GM13977 (cell line): ENCODE results near the gene GXYLT2.

Experiments used
- DNase-seq: peaks from one replicate; pipeline ENCODE4 v3.0.0; 2012; ENCODE audit warnings: low spot score
- in situ Hi-C: fragments of 300-500 bp; cut with MboI; formaldehyde crosslinking; loops from one replicate; pipeline ENCODE4 v1.12.0; 2022; ENCODE audit warnings: low sequenced_read_pairs, low pct_unique_long_range_greater_than_20kb, mixed read lengths, inconsistent platforms; ENCODE audit not compliant: unreplicated experiment
- TF ChIP-seq, protein P1 (sequence below): IDR thresholded peaks from 2 replicates; pipeline ENCODE4 v1.5.1; 2012; ENCODE audit warnings: mild to moderate bottlenecking, control low read depth; ENCODE audit not compliant: insufficient read depth; ENCODE audit errors: extremely low read depth, missing control alignments

GXYLT2 gene

DNA sequence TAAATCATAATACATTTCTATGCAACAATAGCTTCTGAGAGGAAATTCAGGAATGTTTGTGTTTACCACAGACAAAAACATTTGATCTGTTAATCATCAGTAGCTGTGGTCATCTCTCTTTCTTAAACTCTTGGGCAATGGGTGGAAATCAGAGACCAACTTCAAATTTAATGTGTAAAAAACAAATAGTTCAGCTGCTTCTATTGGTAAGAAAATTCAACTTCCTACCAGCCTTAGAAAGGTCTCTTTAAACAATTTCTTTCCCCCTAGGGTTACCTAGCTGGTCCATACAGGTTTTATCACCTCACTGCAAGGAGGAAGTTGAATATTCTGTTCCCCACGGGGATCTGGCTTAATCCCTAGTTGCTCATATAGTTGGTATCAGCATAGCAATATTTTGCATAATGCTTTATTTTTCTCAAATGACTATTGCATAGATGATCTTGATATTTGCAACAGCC lies 88.5 kb downstream of the GXYLT2 start:
- TF ChIP-seq, protein P1, sequence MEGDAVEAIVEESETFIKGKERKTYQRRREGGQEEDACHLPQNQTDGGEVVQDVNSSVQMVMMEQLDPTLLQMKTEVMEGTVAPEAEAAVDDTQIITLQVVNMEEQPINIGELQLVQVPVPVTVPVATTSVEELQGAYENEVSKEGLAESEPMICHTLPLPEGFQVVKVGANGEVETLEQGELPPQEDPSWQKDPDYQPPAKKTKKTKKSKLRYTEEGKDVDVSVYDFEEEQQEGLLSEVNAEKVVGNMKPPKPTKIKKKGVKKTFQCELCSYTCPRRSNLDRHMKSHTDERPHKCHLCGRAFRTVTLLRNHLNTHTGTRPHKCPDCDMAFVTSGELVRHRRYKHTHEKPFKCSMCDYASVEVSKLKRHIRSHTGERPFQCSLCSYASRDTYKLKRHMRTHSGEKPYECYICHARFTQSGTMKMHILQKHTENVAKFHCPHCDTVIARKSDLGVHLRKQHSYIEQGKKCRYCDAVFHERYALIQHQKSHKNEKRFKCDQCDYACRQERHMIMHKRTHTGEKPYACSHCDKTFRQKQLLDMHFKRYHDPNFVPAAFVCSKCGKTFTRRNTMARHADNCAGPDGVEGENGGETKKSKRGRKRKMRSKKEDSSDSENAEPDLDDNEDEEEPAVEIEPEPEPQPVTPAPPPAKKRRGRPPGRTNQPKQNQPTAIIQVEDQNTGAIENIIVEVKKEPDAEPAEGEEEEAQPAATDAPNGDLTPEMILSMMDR, result no peak
- in situ Hi-C loops, result no loop called here
- no peak for DNase-seq

DNA sequence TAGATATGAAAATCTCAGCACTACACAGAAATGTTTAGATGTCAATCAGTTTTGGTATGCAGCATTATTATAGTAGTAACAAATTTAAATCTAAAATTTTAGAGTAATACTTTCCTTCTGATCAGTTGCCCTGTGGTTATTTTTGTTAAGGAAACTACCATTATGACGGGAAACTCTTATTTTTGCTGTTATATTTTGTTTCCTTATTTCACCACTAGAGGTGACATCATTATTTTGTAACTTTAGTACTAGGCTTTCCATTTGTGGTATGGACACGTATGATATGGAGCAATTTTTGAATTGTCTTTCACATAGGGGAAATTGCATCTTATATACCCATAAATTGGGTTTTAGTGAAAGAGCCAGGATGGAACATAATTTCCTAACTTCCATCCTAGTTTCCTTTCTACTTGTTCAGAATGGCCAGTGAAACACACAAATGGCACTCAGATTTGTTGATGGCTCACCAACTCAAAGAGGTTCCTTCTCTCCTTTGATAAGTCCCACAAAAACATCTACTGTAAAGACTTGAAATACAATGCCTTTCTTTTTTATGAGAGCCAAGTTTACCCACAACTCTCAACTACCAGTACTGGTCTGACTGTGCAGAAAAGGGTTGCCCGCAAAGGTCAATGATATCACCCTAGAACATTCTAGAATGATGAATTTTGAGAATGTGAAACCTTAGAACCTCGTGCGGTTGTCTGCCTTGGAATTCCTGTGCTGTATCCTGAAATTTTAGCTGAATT lies 89.4 kb downstream of the GXYLT2 start:
- TF ChIP-seq, protein P1, result no peak
- DNase-seq, result peak; percentile 17
- in situ Hi-C loops, result no loop called here

GRCh38 chr3:72982609-72983366 lies 94.9 kb downstream of the GXYLT2 start:
- in situ Hi-C loops, result no loop called here
- TF ChIP-seq, protein P1, result no peak
- no peak for DNase-seq

- in situ Hi-C loops, result no loop called here
- no peak for DNase-seq
- TF ChIP-seq, protein P1, result no peak
Observed at GRCh38 chr3:72985576-72985975, 97.7 kb downstream of the GXYLT2 start.

- TF ChIP-seq, protein P1, result no peak
- DNase-seq, result no peak
- in situ Hi-C loops, result no loop called here
Observed at GRCh38 chr3:72990701-72991395, 103.0 kb downstream of the GXYLT2 start.

GRCh38 chr3:72991522-72991921 lies 103.7 kb downstream of the GXYLT2 start:
- no peak for DNase-seq
- TF ChIP-seq, protein P1, result no peak
- in situ Hi-C loops, result no loop called here
